Forelimb muscle (tissue), 1 donor: ENCODE measurements around the gene RBM19. TPM values are rescaled to one million over a fixed set of nuclear protein-coding genes. Genes with fewer than 3 reads are reported as not detected.

Experiments
- DNase-seq: peaks from one replicate; pipeline ENCODE4 v3.0.0-alpha.2; 2013; ENCODE audit warnings: low read depth
- polyA plus RNA-seq: library from polyadenylated mRNA; unstranded; fragments of 120-200 nt; gene quantifications from one replicate; pipeline ENCODE4 v1.2.1, GENCODE V29; 2013; ENCODE audit not compliant: insufficient read length

The RBM19 gene
- polyA plus RNA-seq, 1 donor, result 17.1 TPM

DNA sequence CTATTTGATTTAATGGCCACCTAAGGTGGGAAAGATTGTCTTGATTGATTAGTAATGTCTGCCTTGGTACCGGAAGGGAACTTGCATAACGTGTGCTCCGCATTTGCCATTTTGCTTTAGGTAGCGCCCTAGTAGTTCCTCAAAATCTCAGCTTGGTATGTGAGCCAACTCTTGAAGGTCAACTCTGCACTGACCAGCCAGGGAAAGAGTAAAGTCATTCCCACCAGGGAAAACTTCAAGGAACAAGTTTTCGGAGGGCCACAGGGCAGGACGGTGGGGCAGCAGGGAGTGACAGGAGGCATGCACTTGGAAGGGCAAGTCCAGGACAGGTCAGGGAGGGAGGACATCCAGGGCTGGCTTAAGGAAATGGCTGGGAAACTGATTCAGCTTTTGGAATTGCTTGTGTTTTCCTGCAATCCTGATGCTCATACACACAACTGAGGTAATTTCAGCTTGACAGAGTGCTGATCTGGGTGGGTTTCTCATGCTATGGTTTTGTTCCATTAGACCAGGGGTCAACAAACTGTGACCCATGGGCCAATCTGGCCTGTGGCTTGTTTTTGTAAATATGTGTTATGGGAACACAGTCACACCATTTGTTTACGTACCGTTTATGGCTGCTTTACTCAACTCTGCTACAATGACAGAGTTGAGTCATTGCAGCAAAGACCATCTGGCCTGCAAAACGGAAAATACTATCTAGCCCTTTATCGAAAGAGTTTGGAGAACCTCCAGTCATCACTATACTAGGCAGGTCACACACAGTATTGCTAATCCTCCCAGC lies 184.5 kb downstream of the RBM19 start:
- DNase-seq, result no peak

DNA sequence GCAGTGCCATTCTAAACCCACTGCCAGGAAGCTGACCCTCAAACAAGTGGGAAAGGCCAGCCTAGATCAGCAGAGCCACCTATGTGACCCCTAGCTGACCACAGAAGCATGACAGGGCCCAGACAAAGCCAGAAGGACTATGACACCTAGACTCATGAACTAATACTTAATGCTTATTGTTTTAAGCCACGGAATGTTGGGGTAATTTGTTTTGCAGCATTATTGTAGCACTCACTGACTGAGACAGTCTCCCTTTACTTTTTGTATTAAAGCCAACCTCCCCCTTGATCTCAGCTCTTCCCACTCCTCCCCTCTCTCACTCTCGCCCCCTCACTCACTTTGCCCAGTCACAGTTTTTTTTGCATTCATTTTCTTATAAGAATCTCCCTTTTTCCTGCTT lies 186.4 kb downstream of the RBM19 start:
- DNase-seq, result no peak

GRCh38 chr12:113778432-113779132 lies 187.5 kb downstream of the RBM19 start:
- DNase-seq, result no peak

- no peak for DNase-seq
These were observed 188.4 kb downstream of the RBM19 start for GRCh38 chr12:113777751-113778150.

- no peak for DNase-seq
These were observed 189.6 kb downstream of the RBM19 start for GRCh38 chr12:113776536-113776935.

GRCh38 chr12:113774526-113774925 lies 191.6 kb downstream of the RBM19 start:
- no peak for DNase-seq

- DNase-seq, result no peak
These were observed 193.6 kb downstream of the RBM19 start for GRCh38 chr12:113772505-113773030.

DNA sequence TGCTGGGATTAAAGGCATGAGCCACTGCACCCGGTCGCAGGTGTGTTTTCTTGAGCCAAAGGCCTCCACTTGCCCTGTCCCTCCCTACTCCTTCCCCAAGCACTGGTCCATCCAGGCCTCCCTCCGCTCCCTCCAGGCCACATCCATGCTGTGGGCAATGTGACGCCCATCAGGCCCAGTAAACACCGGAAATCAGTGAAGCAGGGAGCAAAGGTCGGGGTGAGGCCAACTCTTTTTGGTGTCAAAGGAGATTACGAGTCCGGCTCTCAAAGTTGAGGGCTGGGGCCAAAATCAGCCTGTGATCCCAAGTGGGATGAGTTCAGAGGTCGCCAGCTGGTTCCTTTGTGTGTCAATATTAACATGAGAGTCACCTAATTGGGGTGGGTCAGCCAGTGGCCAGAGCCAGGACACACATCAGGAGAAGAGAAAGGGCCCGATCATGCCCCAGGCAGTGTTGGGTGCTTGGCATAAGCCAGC lies 195.7 kb downstream of the RBM19 start:
- DNase-seq, result no peak

DNA sequence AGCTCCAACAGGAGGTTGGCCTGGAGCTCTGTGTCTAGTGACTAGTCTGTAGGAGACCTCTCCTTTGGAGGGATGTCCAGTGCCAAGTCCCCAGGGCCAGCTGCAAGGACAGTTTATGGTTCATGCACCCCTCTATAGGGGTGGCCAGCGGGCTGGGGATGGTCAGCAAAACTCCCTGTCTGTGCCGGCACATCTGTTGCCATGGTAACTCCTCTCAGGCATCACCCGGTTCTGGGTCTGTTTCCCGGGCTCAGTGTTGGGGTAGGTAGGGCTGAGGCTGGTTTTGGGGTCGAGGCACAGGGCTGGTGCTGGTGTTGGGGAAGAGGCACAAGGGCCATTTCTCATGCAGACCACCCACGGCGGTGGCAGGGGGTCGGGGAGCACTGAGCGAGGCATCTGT lies 196.8 kb downstream of the RBM19 start:
- DNase-seq, result no peak

DNA sequence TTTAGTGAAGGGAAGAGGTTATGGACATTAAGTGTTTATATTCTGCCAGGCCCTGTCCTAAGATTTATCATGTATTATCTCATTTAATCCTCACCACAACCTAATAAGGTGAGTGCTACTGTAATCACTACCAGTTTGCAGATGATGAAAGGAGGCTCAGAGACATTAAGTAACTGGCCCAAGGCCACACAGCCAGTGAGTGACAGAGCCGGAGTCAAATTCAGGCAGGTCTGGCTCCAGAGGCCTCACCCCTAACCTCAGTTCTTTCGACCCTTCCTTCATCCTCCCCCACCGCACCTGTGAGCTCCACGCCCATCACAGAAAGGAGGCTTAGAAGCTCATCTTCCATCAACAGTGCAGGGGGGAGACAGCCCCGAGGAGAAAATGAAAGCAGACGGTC lies 197.3 kb downstream of the RBM19 start:
- no peak for DNase-seq

GRCh38 chr12:113766879-113767878 lies 198.9 kb downstream of the RBM19 start:
- DNase-seq, result no peak
